ENCODE measurements around the gene PI4KB. TPM values are rescaled to one million over a fixed set of nuclear protein-coding genes. Genes with fewer than 3 reads are reported as not detected.

Gene PI4KB
- total RNA-seq, 1 experiment from 2014 or later = 45.1 TPM

DNA sequence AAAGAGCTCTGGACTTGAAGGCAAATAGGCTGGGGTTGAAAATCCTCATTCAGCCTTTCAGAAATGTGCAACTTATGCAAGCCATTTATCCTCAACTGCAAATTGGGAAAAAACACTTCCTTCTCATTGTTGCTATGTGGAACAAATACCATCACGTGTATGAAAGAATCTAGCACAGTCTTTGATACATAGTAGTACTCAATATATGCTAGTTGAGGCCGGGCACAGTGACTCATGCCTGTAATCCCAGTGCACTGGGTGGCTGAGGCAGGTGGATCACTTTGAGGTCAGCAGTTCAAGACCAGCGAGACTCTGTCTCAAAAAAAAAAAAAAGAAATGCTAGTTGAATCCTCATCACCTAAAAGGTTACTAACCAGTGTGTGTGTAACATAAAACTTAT lies 8.2 kb downstream of the PI4KB start (continued):
- TF ChIP-seq SRF (IDR thresholded peaks at IDR 0.05; ENCODE audit: low read depth) = no peak

DNA sequence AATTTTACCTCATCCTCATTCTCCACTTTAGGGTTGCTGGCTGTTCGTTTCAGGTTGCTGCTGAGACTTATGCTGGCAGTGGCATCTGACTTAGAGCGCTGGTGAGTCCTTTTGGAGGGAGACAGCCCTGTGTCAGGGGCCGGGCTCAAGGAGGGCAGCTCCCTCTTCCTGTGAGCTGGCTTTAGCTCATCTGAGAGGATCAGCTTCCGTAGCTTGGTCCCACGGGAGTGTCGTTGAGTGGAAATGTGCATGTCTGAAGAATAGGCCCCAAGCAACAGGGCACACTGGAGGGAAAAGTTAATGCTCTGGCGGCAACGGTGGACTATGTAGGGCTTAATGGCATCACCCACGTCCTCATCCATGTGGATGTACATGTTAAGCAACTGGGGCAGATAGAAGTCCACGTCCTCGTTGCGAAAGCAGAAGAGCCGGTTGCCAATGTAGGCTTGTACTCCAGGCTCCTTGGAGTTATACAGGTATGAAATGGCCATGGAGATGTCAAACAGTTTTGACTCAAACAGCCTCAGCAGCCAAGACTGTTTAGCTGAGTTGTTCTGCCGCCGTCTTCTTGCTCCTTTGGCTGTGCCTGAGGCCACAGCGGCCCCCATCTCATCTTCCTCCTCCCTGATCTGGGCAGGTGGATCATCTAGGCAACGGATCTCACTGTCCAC lies 11.5 kb downstream of the PI4KB start:
- H4K20me1 ChIP-seq (ENCODE audit: insufficient read depth) = no peaks in the 10 kb centered on the region
- no peaks in the 10 kb centered on the region for H3K9me3 ChIP-seq (ENCODE audit: control insufficient read depth in 1 of 2, insufficient read depth in 1 of 2, low read depth in 1 of 2, low read length in 2 of 2)
- POLR2A ChIA-PET = no interaction called here
- H3K9ac ChIP-seq (ENCODE audit: low read length) = no peak overlapping the region
- H3K4me2 ChIP-seq (ENCODE audit: low read length) = no peak overlapping the region
- TSS peak; percentile 30 for BruUV-seq (replicated peaks)
- H3K27me3 ChIP-seq (ENCODE audit: insufficient read depth, low read length) = no peaks in the 10 kb centered on the region
- ATAC-seq (no peak), DNase-seq (ENCODE audit: low read depth, low spot score) (no peak)
- no peak overlapping the region for H3K4me3 ChIP-seq (replicated peaks in 1 of 2; ENCODE audit: low read depth in 1 of 2, low read length in 2 of 2)
- no peaks in the 10 kb centered on the region for H3K9me2 ChIP-seq (ENCODE audit: insufficient read depth)
- H3K4me1 ChIP-seq (ENCODE audit: control insufficient read depth in 1 of 2, insufficient read depth in 2 of 2, low read length in 2 of 2) = peaks cover 16 to 34% of the 10 kb centered on the region in 2 experiments
- TF ChIP-seq, protein P1, sequence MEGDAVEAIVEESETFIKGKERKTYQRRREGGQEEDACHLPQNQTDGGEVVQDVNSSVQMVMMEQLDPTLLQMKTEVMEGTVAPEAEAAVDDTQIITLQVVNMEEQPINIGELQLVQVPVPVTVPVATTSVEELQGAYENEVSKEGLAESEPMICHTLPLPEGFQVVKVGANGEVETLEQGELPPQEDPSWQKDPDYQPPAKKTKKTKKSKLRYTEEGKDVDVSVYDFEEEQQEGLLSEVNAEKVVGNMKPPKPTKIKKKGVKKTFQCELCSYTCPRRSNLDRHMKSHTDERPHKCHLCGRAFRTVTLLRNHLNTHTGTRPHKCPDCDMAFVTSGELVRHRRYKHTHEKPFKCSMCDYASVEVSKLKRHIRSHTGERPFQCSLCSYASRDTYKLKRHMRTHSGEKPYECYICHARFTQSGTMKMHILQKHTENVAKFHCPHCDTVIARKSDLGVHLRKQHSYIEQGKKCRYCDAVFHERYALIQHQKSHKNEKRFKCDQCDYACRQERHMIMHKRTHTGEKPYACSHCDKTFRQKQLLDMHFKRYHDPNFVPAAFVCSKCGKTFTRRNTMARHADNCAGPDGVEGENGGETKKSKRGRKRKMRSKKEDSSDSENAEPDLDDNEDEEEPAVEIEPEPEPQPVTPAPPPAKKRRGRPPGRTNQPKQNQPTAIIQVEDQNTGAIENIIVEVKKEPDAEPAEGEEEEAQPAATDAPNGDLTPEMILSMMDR (IDR thresholded peaks at IDR 0.05 in 2 of 3, conservative IDR thresholded peaks at IDR 0.05 in 1 of 3; ENCODE audit: borderline replicate concordance in 1 of 3, insufficient read depth in 1 of 3, low read depth in 2 of 3, low read length in 2 of 3) = no peak
- no peak for TF ChIP-seq CEBPB (IDR thresholded peaks at IDR 0.05; ENCODE audit: low read depth)
- TF ChIP-seq SP1 (IDR thresholded peaks at IDR 0.05; ENCODE audit: low read depth) = no peak
- no peak for TF ChIP-seq ZNF274 (IDR thresholded peaks at IDR 0.05; ENCODE audit: low read depth, low read length)
- no peak for TF ChIP-seq EZH2 (IDR thresholded peaks at IDR 0.05)
- TF ChIP-seq, protein P2, sequence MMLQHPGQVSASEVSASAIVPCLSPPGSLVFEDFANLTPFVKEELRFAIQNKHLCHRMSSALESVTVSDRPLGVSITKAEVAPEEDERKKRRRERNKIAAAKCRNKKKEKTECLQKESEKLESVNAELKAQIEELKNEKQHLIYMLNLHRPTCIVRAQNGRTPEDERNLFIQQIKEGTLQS (IDR thresholded peaks at IDR 0.05) = no peak
- TF ChIP-seq POLR2AphosphoS5 (IDR thresholded peaks at IDR 0.05; ENCODE audit: low read depth, low read length) = no peak
- no peak for TF ChIP-seq EGR1 (IDR thresholded peaks at IDR 0.05; ENCODE audit: low read depth)
- TF ChIP-seq TCF7L2 (IDR thresholded peaks at IDR 0.05; ENCODE audit: borderline replicate concordance, extremely low read depth, insufficient read depth, insufficient read length) = no peak
- no peak for TF ChIP-seq SIN3A (IDR thresholded peaks at IDR 0.05; ENCODE audit: low read depth)
- TF ChIP-seq, protein P3, sequence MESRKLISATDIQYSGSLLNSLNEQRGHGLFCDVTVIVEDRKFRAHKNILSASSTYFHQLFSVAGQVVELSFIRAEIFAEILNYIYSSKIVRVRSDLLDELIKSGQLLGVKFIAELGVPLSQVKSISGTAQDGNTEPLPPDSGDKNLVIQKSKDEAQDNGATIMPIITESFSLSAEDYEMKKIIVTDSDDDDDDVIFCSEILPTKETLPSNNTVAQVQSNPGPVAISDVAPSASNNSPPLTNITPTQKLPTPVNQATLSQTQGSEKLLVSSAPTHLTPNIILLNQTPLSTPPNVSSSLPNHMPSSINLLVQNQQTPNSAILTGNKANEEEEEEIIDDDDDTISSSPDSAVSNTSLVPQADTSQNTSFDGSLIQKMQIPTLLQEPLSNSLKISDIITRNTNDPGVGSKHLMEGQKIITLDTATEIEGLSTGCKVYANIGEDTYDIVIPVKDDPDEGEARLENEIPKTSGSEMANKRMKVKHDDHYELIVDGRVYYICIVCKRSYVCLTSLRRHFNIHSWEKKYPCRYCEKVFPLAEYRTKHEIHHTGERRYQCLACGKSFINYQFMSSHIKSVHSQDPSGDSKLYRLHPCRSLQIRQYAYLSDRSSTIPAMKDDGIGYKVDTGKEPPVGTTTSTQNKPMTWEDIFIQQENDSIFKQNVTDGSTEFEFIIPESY (IDR thresholded peaks at IDR 0.05; ENCODE audit: extremely low read depth, insufficient replicate concordance, low read length) = no peak
- TF ChIP-seq ZFX (IDR thresholded peaks at IDR 0.05) = no peak
- TF ChIP-seq RAD21 (IDR thresholded peaks at IDR 0.05; ENCODE audit: low read depth) = no peak
- TF ChIP-seq POLR2A (IDR thresholded peaks at IDR 0.05; ENCODE audit: borderline replicate concordance, extremely low read depth, insufficient read depth, insufficient read length) = no peak
- no peak for TF ChIP-seq ELF1 (IDR thresholded peaks at IDR 0.05; ENCODE audit: borderline replicate concordance, low read depth)
- TF ChIP-seq JUND (IDR thresholded peaks at IDR 0.05) = no peak
- TF ChIP-seq EZH2phosphoT487 (IDR thresholded peaks at IDR 0.05; ENCODE audit: borderline replicate concordance) = no peak
- TF ChIP-seq, protein P4, sequence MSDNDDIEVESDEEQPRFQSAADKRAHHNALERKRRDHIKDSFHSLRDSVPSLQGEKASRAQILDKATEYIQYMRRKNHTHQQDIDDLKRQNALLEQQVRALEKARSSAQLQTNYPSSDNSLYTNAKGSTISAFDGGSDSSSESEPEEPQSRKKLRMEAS (IDR thresholded peaks at IDR 0.05) = no peak
- H2AFZ ChIP-seq (ENCODE audit: low read depth, low read length, poor library complexity, severe bottlenecking) = no peak overlapping the region
- RAD21 ChIA-PET (ENCODE audit: low non-redundant PET in 1 of 2, low total read pairs in 2 of 2, uncharacterized antibody in 2 of 2, unreplicated experiment in 2 of 2) = interaction anchor here in 1 of 2 experiments (0.6 kb wide), 1 partner anchor 61 kb away, joined by 7 read pairs; the partner anchor contains the start of gene PSMD4
- intact Hi-C loops (cut with micrococcal nuclease) = no loop called here
- peaks cover 0 to 4% of the 10 kb centered on the region in 2 experiments; a peak in 1 of 4 replicates for H3K36me3 ChIP-seq (ENCODE audit: control insufficient read depth in 1 of 2, insufficient read depth in 2 of 2, low read length in 2 of 2)
- H3K79me2 ChIP-seq (ENCODE audit: insufficient read depth, low read length) = no peaks in the 10 kb centered on the region; the same call in 1 of the 2 replicates
- H3K27ac ChIP-seq (ENCODE audit: low read depth, low read length) = no peak overlapping the region
- CTCF ChIA-PET = no interaction called here

Measured in HCT116 (cell line).